H1 (cell line): ENCODE data around the gene GALC.

Source experiments
- BACH1 ChIP-seq: IDR thresholded peaks from 2 replicates; pipeline ENCODE4 v1.6.1; 2012; ENCODE audit warnings: low read length, improper control_type of control experiment
- CEBPB ChIP-seq: IDR thresholded peaks from 2 replicates; pipeline ENCODE4 v1.6.1; 2012; ENCODE audit warnings: low read depth, low read length
- CHD2 ChIP-seq: IDR thresholded peaks from 2 replicates; pipeline ENCODE4 v1.6.1; 2012; ENCODE audit warnings: low read length, improper control_type of control experiment
- CTCF ChIP-seq, 3 experiments: IDR thresholded peaks; 1 replicate in 2 of 3; 2 replicates in 1 of 3; pipeline versions ENCODE4 v1.5.1 to v1.6.1; 2011; ENCODE audit warnings: low read length in 3 of 3, mild to moderate bottlenecking in 3 of 3, inconsistent platforms in 2 of 3, low read depth in 1 of 3, moderate library complexity in 1 of 3; ENCODE audit not compliant: insufficient read depth in 1 of 3; ENCODE audit errors: control extremely low read depth in 1 of 3
- EP300 ChIP-seq, 2 experiments: IDR thresholded peaks; 1 replicate in 1 of 2; 2 replicates in 1 of 2; pipeline ENCODE4 v1.6.1; 2011 to 2012; ENCODE audit warnings: low read depth in 2 of 2, low read length in 2 of 2, mild to moderate bottlenecking in 2 of 2, borderline replicate concordance in 1 of 2, inconsistent platforms in 1 of 2, moderate library complexity in 1 of 2
- POLR2A ChIP-seq, 2 experiments: IDR thresholded peaks; 1 replicate in 1 of 2; 2 replicates in 1 of 2; pipeline ENCODE4 v1.6.1; 2011; ENCODE audit warnings: low read depth in 2 of 2, low read length in 2 of 2, mild to moderate bottlenecking in 2 of 2; ENCODE audit errors: control extremely low read depth in 1 of 2
- POLR2AphosphoS5 ChIP-seq: IDR thresholded peaks from 2 replicates; pipeline ENCODE4 v1.6.1; 2011; ENCODE audit warnings: low read depth, low read length
- SAP30 ChIP-seq: fragments of 300-600 bp; sonication (generic); IDR thresholded peaks from 2 replicates; pipeline ENCODE4 v1.7.1; 2012; ENCODE audit warnings: low read length, moderate library complexity, mild to moderate bottlenecking, inconsistent platforms; ENCODE audit not compliant: insufficient read depth, insufficient replicate concordance
- SP1 ChIP-seq: IDR thresholded peaks from 2 replicates; pipeline ENCODE4 v1.6.1; 2011; ENCODE audit warnings: low read depth, low read length
- TAF1 ChIP-seq: IDR thresholded peaks from 2 replicates; pipeline ENCODE4 v1.6.1; 2011; ENCODE audit warnings: mild to moderate bottlenecking, low read depth, low read length
- TBP ChIP-seq: IDR thresholded peaks from 2 replicates; pipeline ENCODE4 v1.6.1; 2011; ENCODE audit warnings: low read depth, low read length, improper control_type of control experiment
- TF ChIP-seq, protein P1 (sequence below): IDR thresholded peaks from 2 replicates; pipeline ENCODE4 v1.6.1; 2012; ENCODE audit warnings: low read length, inconsistent platforms
- TF ChIP-seq, protein P2 (sequence below): IDR thresholded peaks from 2 replicates; pipeline ENCODE4 v1.6.1; 2011; ENCODE audit warnings: low read depth, mild to moderate bottlenecking, low read length; ENCODE audit not compliant: insufficient read depth

DNA sequence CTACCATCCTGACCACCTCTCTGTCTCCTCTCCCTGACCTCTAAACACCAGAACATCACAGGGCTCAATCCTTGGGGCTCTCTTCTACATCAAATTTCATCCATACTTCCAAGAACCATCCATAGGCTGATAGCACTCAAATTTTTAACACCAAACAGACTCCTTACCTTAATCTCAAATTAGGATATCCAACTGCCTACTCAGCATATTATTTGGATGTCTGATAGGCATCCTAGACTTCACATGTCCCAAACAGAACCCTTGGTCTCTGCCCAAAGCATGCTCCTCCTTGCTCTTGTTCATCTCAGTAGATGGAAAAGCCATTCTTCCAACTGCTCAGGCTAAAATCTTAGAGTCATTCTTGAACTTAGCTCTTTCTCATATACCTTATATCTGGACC lies 91.3 kb downstream of the GALC start:
- TF ChIP-seq, protein P1, sequence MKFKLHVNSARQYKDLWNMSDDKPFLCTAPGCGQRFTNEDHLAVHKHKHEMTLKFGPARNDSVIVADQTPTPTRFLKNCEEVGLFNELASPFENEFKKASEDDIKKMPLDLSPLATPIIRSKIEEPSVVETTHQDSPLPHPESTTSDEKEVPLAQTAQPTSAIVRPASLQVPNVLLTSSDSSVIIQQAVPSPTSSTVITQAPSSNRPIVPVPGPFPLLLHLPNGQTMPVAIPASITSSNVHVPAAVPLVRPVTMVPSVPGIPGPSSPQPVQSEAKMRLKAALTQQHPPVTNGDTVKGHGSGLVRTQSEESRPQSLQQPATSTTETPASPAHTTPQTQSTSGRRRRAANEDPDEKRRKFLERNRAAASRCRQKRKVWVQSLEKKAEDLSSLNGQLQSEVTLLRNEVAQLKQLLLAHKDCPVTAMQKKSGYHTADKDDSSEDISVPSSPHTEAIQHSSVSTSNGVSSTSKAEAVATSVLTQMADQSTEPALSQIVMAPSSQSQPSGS = no peak
- TF ChIP-seq EP300 (IDR thresholded peaks at IDR 0.05; ENCODE audit: borderline replicate concordance in 1 of 2, low read depth in 2 of 2, low read length in 2 of 2) = no peak
- no peak for TF ChIP-seq POLR2A (IDR thresholded peaks at IDR 0.05; ENCODE audit: control extremely low read depth in 1 of 2, low read depth in 2 of 2, low read length in 2 of 2)
- TF ChIP-seq CTCF (IDR thresholded peaks at IDR 0.05; ENCODE audit: control extremely low read depth in 1 of 3, insufficient read depth in 1 of 3, low read depth in 1 of 3, low read length in 3 of 3) = no peak
- TF ChIP-seq SP1 = no peak
- TF ChIP-seq, protein P2, sequence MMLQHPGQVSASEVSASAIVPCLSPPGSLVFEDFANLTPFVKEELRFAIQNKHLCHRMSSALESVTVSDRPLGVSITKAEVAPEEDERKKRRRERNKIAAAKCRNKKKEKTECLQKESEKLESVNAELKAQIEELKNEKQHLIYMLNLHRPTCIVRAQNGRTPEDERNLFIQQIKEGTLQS = no peak
- TF ChIP-seq POLR2AphosphoS5 = no peak
- no peak for TF ChIP-seq CEBPB
- no peak for TF ChIP-seq SAP30
- TF ChIP-seq CHD2 = no peak
- no peak for TF ChIP-seq BACH1
- TF ChIP-seq TBP = no peak
- no peak for TF ChIP-seq TAF1
